ENCODE data around the gene TESK1. TPM values are rescaled to one million over a fixed set of nuclear protein-coding genes. Genes with fewer than 3 reads are reported as not detected.

TESK1 gene
- total RNA-seq, 1 experiment from 2014 or later, result 25.5 TPM

- no TSS peak for BruUV-seq (replicated peaks)
- no peak for TF ChIP-seq EZH2 (IDR thresholded peaks at IDR 0.05; ENCODE audit: low read depth)
- TF ChIP-seq, protein P1, sequence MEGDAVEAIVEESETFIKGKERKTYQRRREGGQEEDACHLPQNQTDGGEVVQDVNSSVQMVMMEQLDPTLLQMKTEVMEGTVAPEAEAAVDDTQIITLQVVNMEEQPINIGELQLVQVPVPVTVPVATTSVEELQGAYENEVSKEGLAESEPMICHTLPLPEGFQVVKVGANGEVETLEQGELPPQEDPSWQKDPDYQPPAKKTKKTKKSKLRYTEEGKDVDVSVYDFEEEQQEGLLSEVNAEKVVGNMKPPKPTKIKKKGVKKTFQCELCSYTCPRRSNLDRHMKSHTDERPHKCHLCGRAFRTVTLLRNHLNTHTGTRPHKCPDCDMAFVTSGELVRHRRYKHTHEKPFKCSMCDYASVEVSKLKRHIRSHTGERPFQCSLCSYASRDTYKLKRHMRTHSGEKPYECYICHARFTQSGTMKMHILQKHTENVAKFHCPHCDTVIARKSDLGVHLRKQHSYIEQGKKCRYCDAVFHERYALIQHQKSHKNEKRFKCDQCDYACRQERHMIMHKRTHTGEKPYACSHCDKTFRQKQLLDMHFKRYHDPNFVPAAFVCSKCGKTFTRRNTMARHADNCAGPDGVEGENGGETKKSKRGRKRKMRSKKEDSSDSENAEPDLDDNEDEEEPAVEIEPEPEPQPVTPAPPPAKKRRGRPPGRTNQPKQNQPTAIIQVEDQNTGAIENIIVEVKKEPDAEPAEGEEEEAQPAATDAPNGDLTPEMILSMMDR (conservative IDR thresholded peaks at IDR 0.05), result no peak
- Histone ChIP-seq H3K27me3 (ENCODE audit: insufficient read depth, low read depth) (no peaks in the 10 kb centered on the region), H3K4me3 (no peak overlapping the region), H3K36me3 (ENCODE audit: low read depth) (no peaks in the 10 kb centered on the region), H3K9me2 (ENCODE audit: insufficient read depth) (no peaks in the 10 kb centered on the region), H3K4me1 (replicated peaks; ENCODE audit: insufficient read depth) (no peaks in the 10 kb centered on the region), H3K79me2 (ENCODE audit: low read depth) (no peaks in the 10 kb centered on the region), H3K27ac (no peak overlapping the region), H4K20me1 (ENCODE audit: insufficient read depth) (no peaks in the 10 kb centered on the region), H2AFZ (no peak overlapping the region), H3K4me2 (no peak overlapping the region), H3K9me3 (ENCODE audit: insufficient read depth, low read depth) (no peaks in the 10 kb centered on the region), H3F3A (ENCODE audit: insufficient read depth, low read depth) (0 out of 2 replicates have a peak, but pooled peaks cover 6% of the 10 kb centered on the region)
- ChIA-PET POLR2A (ENCODE audit: unreplicated experiment) (no interaction called here), CTCF (interaction anchor here (0.6 kb wide), 1 partner anchor 477 kb away, joined by 4 read pairs; no protein-coding TSS in a partner anchor)
- intact Hi-C loops (cut with micrococcal nuclease; ENCODE audit: unreplicated experiment), result no loop called here
- no peak for DNase-seq
These were observed 47.7 kb upstream of the TESK1 start for GRCh38 chr9:35557320-35557719.

DNA sequence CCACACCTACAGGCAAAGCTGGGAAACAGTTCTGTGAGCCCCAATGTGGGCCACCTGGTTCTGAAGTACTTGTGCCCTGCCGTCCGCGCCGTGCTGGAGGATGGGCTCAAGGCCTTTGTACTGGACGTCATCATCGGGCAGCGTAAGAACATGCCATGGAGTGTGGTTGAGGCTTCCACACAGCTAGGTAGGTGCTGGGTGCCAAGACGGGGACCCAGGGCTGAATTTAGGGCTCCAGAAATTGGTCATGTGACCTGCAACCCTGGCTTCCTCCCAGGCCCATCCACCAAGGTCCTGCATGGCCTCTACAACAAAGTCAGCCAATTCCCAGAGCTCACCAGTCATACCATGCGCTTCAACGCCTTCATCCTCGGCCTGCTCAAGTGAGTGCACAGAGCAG is 46.9 kb upstream of the TESK1 start:
- Histone ChIP-seq H3K9me2 (ENCODE audit: insufficient read depth) (no peaks in the 10 kb centered on the region), H3K9me3 (ENCODE audit: insufficient read depth, low read depth) (no peaks in the 10 kb centered on the region), H3K79me2 (ENCODE audit: low read depth) (no peaks in the 10 kb centered on the region), H3K4me1 (replicated peaks; ENCODE audit: insufficient read depth) (no peaks in the 10 kb centered on the region), H3K4me3 (no peak overlapping the region), H2AFZ (no peak overlapping the region), H3K4me2 (no peak overlapping the region), H3F3A (ENCODE audit: insufficient read depth, low read depth) (0 out of 2 replicates have a peak, but pooled peaks cover 5% of the 10 kb centered on the region), H3K27me3 (ENCODE audit: insufficient read depth, low read depth) (no peaks in the 10 kb centered on the region), H3K27ac (no peak overlapping the region), H3K36me3 (ENCODE audit: low read depth) (no peaks in the 10 kb centered on the region), H4K20me1 (ENCODE audit: insufficient read depth) (no peaks in the 10 kb centered on the region)
- DNase-seq, result no peak
- POLR2A ChIA-PET (ENCODE audit: unreplicated experiment), result no interaction called here
- no TSS peak for BruUV-seq (replicated peaks)
- TF ChIP-seq, protein P1 (conservative IDR thresholded peaks at IDR 0.05), result no peak
- no peak for TF ChIP-seq EZH2 (IDR thresholded peaks at IDR 0.05; ENCODE audit: low read depth)
- CTCF ChIA-PET, result no interaction called here
- intact Hi-C loops (cut with micrococcal nuclease; ENCODE audit: unreplicated experiment), result no loop called here

GRCh38 chr9:35559792-35560530 is 45.1 kb upstream of the TESK1 start:
- no peak overlapping the region for H3K27ac ChIP-seq
- CTCF ChIA-PET, result no interaction called here
- H3K9me3 ChIP-seq (ENCODE audit: insufficient read depth, low read depth), result no peaks in the 10 kb centered on the region
- no peak overlapping the region for H3K4me2 ChIP-seq
- H3K27me3 ChIP-seq (ENCODE audit: insufficient read depth, low read depth), result no peaks in the 10 kb centered on the region
- H3F3A ChIP-seq (ENCODE audit: insufficient read depth, low read depth), result no peaks in the 10 kb centered on the region
- TF ChIP-seq, protein P1 (conservative IDR thresholded peaks at IDR 0.05), result no peak
- TF ChIP-seq EZH2 (IDR thresholded peaks at IDR 0.05; ENCODE audit: low read depth), result no peak
- no TSS peak for BruUV-seq (replicated peaks)
- no peaks in the 10 kb centered on the region for H3K36me3 ChIP-seq (ENCODE audit: low read depth)
- intact Hi-C loops (cut with micrococcal nuclease; ENCODE audit: unreplicated experiment), result no loop called here
- H4K20me1 ChIP-seq (ENCODE audit: insufficient read depth), result no peaks in the 10 kb centered on the region
- no peak for DNase-seq
- no peaks in the 10 kb centered on the region for H3K9me2 ChIP-seq (ENCODE audit: insufficient read depth)
- no peaks in the 10 kb centered on the region for H3K79me2 ChIP-seq (ENCODE audit: low read depth)
- H3K4me3 ChIP-seq, result no peak overlapping the region
- H2AFZ ChIP-seq, result no peak overlapping the region
- POLR2A ChIA-PET (ENCODE audit: unreplicated experiment), result no interaction called here
- H3K4me1 ChIP-seq (replicated peaks; ENCODE audit: insufficient read depth), result no peaks in the 10 kb centered on the region

All from PC-9 (cell line).